Measurements from ENCODE around the gene BORCS6. TPM values are rescaled to one million over a fixed set of nuclear protein-coding genes. Genes with fewer than 3 reads are reported as not detected.

BORCS6 gene
- total RNA-seq, 1 donor from 2014 or later = 13.3 TPM

GRCh38 chr17:8231701-8232100 lies 41.7 kb upstream of the BORCS6 start:
- no peaks in the 10 kb centered on the region for H3K27me3 ChIP-seq (ENCODE audit: control insufficient read depth, insufficient read depth, low read length)
- TF ChIP-seq CTCF (IDR thresholded peaks at IDR 0.05; ENCODE audit: insufficient read depth, low read length, poor library complexity, severe bottlenecking) = no peak
- H3K36me3 ChIP-seq (ENCODE audit: control insufficient read depth, insufficient read depth, low read length) = no peaks in the 10 kb centered on the region
- no peak overlapping the region for H3K4me3 ChIP-seq (ENCODE audit: low read depth, low read length)
- DNase-seq (ENCODE audit: low read depth) = no peak

- no peak for TF ChIP-seq CTCF (IDR thresholded peaks at IDR 0.05; ENCODE audit: insufficient read depth, low read length, poor library complexity, severe bottlenecking)
- no peaks in the 10 kb centered on the region for H3K36me3 ChIP-seq (ENCODE audit: control insufficient read depth, insufficient read depth, low read length)
- H3K4me3 ChIP-seq (ENCODE audit: low read depth, low read length) = no peak overlapping the region
- no peaks in the 10 kb centered on the region for H3K27me3 ChIP-seq (ENCODE audit: control insufficient read depth, insufficient read depth, low read length)
- no peak for DNase-seq (ENCODE audit: low read depth)
Measured at GRCh38 chr17:8227238-8227581, 37.2 kb upstream of the BORCS6 start.

GRCh38 chr17:8226536-8227237 lies 36.7 kb upstream of the BORCS6 start:
- Histone ChIP-seq H3K27me3 (ENCODE audit: control insufficient read depth, insufficient read depth, low read length) (no peaks in the 10 kb centered on the region), H3K36me3 (ENCODE audit: control insufficient read depth, insufficient read depth, low read length) (no peaks in the 10 kb centered on the region), H3K4me3 (ENCODE audit: low read depth, low read length) (peak overlapping the region; percentile 24)
- DNase-seq (ENCODE audit: low read depth) = peak; percentile 66
- no peak for TF ChIP-seq CTCF (IDR thresholded peaks at IDR 0.05; ENCODE audit: insufficient read depth, low read length, poor library complexity, severe bottlenecking)

GRCh38 chr17:8225813-8226535 lies 36.0 kb upstream of the BORCS6 start:
- DNase-seq (ENCODE audit: low read depth) = no peak
- H3K4me3 ChIP-seq (ENCODE audit: low read depth, low read length) = no peak overlapping the region
- TF ChIP-seq CTCF (IDR thresholded peaks at IDR 0.05; ENCODE audit: insufficient read depth, low read length, poor library complexity, severe bottlenecking) = no peak
- no peaks in the 10 kb centered on the region for H3K27me3 ChIP-seq (ENCODE audit: control insufficient read depth, insufficient read depth, low read length)
- no peaks in the 10 kb centered on the region for H3K36me3 ChIP-seq (ENCODE audit: control insufficient read depth, insufficient read depth, low read length)

GRCh38 chr17:8224891-8225812 lies 35.2 kb upstream of the BORCS6 start:
- Histone ChIP-seq H3K4me3 (ENCODE audit: low read depth, low read length) (no peak overlapping the region), H3K36me3 (ENCODE audit: control insufficient read depth, insufficient read depth, low read length) (no peaks in the 10 kb centered on the region), H3K27me3 (ENCODE audit: control insufficient read depth, insufficient read depth, low read length) (no peaks in the 10 kb centered on the region)
- DNase-seq (ENCODE audit: low read depth) = no peak
- no peak for TF ChIP-seq CTCF (IDR thresholded peaks at IDR 0.05; ENCODE audit: insufficient read depth, low read length, poor library complexity, severe bottlenecking)

Measured in kidney epithelial cell (primary cell).